Stimulated activated CD8-positive, alpha-beta memory T cell treated with anti-CD3 and anti-CD28 coated beads, Interleukin-15, amount 100 ng/mL, for 24 hours (primary cell): Measurements from ENCODE around the gene RPS14.

Source experiments
- DNase-seq: peaks from one replicate; pipeline ENCODE4 v3.0.0-alpha.2; 2020; ENCODE audit warnings: low read depth

The RPS14 gene

DNA sequence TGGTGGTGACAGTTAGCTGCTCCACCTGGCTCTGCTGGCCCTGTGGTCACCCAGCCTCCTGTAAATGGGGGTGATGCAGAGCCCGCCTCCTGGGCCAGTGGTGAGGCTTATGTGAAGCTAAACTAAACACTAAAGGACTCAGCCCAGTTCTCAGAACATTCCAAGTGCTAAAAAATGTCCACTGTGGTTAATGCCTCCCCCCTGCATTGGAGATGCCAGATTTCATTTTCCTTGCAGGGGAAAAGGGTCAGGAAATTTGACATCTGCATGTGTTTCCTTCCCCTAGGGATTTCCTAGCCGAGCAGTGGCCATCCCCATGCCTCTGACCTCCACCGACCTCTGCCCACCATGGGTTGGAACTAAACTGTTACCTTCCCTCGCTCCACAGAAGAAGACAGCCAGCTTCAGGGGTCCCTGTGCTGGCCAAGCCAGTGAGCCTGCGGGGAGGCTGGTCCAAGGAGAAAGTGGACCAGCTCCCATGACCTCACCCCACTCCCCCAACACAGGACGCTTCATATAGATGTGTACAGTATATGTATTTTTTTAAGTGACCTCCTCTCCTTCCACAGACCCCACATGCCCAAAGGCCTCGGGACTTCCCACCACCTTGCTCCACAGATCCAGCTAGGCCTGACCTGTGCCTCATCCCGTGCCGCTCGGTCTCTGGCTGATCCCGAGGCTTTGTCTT lies 49.9 kb downstream of the RPS14 start:
- DNase-seq: no peak

DNA sequence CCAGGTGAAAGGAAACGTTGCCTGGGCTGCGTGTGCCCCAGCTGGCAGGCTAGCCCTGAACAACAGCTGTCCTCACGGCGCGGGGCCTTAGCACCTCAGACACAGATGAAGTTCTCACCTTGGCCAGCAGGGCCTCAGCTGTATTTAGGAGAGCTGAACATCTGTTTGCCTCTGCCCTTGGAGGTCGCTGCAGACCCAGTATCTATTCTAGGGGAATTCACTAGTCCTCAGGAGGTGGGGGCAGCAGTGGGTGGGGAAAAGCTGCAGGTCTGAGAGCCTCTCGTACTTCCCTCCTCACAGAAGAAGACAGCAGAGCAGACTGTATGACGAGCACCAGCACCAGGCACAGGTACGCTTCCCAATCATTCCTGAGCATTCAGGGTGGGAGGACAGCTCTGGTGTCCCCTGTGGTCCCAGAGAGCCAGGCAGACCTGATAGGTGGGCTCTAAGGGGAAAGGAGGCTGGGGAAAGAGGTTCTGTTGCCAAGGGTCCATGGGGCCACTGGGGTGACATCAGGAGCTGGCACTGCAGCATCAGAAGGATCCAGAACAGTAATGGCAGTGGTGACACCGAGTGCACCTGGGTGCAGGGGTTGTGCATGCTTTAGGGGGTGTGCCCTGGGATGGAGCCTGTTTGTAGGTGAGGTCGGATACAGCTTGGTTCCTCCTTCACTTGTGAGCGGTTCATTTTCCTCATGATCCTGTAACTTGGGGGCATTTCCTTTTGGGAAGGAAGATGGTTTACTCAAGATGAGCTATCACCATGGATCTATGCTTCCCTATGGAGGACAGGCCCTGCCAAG lies 50.6 kb downstream of the RPS14 start:
- no peak for DNase-seq

DNA sequence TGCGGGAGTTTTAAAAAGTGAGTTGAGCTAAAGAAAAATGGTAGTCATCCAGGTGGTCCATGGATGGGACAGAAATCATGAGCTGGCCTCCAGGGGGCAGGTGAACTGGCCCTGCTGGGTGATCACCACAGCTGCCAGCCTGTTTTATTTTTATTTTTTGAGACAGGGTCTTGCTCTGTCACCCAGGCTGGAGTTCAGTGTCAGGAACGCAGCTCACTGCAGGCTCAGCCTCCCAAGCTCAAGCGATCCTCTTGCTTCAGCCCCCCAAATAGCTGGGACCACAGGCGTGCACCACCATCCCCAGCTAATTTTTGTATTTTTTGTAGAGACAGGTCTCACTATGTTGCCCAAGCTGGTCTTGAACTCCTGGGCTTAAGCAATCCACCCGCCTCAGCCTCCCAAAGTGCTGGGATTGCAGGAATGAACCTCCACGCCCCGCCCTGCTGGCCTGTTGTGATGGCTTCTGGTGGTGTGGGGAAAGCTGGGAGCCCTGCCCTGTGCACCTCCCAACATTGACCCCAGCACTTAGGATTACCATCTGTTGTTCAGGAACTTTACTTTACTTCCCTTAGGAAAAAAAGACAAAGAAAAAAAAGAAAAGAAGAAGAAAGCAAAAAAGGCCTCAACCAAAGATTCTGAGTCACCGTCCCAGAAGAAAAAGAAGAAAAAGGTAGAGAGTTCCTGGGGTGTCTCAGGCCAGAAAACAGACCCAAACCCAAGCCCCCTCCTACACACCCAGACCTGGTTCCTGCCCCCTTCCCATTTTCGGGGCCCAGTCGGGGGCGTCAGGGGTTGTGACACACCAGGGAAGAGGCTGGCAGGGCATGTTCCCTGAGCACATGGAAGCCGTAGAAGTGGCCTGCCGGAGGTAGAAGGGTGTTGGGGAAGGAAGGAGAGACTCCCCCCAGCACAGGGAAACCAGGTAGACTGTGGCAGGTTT lies 51.5 kb downstream of the RPS14 start:
- DNase-seq: no peak

DNA sequence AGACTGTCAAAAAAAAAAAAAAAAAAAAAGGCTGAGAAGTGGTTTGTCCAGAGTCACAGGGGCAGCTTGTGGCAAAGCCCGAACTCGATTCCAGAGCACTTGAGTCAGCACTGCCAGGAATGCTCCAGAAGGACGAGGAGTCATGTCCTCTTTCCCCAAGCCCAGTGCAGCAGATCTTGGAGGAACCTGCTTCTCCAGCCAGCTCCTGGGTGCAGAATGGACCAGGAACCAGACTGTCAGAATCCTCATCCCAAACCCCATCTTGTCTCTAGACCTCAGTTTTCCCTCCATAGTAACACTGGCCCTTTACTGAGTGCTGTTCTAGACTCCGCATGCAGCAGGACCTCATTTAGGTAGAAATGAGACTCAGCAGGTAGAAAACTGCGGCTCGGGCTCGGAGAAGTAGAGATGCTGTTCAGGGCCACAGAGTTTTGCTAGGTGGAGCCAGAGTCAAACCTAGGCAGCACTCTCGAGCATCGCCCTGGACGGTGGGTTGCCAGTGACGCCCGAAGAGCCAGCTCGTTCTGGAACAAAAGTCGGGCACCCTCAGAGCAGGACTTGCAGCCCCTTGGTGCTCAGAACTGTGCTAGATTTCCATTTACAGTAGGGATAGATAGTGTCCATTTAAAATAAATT lies 52.3 kb downstream of the RPS14 start:
- no peak for DNase-seq

DNA sequence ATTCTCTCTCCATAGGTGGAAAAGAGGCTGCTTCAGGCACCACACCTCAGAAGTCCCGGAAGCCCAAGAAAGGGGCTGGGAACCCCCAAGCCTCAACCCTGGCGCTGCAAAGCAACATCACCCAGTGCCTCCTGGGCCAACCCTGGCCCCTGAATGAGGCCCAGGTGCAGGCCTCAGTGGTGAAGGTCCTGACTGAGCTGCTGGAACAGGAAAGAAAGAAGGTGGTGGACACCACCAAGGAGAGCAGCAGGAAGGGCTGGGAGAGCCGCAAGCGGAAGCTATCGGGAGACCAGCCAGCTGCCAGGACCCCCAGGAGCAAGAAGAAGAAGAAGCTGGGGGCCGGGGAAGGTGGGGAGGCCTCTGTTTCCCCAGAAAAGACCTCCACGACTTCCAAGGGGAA lies 53.3 kb downstream of the RPS14 start:
- no peak for DNase-seq

DNA sequence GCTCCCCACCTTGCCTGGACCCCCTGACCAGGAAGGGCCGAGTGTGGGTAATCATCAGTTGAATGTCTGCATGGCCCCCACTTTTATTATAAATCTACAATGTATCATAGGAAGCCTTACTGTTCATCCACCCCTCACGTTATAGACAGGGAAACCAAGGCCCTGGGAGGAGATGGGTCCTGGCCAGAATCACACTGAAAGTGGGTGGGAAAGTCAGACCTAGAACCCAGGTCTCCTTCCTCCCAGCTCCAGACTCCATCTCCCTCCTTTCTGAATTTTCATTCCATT lies 53.9 kb downstream of the RPS14 start:
- no peak for DNase-seq

DNA sequence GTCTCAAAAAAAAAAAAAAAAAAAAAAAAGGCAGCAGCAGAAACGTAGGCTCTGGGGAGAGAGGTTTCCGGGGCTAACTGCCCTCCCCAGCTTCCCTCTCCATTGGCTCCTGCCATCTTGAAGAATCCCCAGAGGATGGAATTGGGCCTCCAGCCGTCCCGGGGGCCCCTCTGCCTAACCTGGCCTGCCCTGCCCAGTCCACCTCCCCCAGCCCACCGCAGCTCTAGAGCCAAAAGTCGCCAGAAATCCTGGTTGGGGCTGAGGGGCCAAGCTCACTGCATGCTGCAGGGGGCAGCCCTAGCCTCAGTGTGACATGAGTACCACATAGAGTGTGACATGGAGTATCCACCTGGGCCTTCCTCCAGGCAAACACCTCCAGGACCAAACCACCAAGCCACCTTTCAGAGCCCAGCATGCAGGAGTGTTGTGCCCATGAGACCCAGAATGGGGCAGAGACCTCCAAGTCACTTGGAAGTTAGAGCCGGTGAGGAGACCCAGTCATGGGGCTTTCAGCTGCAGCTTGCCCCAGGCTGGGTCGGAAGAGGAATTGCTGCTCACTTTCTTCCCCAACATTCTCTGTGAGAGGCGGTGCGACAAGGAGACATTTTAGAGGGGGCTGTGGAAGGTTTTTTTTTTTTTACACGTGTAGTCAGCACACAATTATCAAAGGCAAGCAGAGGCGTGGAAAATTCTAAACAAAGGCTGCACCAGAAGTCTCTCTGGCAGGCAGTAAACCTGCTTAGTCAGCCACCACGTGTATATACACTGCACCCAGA lies 54.4 kb downstream of the RPS14 start:
- no peak for DNase-seq

DNA sequence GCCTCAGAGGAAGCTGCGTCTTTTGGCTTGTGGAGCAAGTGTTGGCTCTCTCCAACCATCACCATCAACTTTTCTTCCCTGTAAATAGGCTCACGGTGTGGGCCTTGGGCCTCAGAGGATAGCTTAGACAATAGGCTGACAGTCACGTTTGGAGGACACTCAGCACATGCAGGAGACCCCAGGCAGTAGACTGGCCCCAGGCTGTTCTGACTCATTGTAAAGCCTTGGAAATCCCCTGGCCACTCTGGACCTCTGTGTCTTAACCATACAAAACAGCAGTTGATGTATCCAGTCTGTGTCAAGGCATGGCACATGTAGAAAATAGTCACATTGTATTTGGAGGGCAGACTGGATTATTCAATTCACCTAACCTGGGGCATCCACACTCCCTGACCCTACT lies 55.4 kb downstream of the RPS14 start:
- DNase-seq: no peak

DNA sequence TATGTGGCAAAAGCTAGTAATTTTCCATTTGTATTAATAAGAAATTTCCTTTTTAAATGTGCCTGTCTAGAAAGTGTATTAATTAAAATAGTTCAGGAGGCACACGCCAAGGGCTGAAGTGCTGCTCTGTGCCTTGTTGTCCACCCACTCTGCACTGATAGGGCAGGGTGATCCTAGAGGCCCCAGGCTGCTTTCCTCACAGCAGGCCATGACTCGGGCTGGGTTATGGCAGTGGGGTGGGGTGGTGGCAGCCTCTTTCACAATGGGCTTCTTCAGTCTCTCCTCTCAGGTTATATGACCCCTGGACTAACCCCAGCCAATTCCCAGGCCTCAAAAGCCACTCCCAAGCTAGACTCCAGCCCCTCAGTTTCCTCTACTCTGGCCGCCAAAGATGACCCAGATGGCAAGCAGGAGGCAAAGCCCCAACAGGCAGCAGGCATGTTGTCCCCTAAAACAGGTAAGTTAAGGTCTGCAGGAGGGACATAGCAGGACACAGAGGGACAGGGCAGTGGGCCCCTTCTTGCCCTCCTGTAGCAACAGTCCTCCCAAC lies 56.4 kb downstream of the RPS14 start:
- DNase-seq: no peak

DNA sequence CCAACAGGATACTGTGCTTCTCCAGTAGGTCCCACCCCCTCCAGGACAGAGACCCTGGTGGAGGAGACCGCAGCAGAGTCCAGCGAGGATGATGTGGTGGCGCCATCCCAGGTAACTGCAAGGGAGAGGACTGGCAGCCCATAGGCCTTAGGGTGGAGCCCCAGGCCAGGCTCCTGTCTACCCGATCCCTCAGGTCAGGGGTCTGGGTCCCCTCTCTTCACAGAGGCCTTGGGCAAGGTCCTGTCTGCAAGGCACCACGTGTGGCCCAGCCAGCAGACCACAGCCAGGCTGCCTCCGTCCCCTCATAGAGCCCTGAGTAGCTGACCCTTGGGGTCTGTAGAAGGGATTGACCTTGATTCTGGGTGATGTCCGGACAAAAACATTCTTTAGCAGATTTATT lies 56.9 kb downstream of the RPS14 start:
- no peak for DNase-seq
